Measurements from ENCODE around the gene ARHGAP1.

- TF ChIP-seq CTCF (IDR thresholded peaks at IDR 0.05 in 8 of 11, conservative IDR thresholded peaks at IDR 0.05 in 3 of 11) (peak in 5 of 11 experiments; percentile 31 to 48 (median 42)), POLR2AphosphoS5 (IDR thresholded peaks at IDR 0.05) (no peak), POLR2A (IDR thresholded peaks at IDR 0.05) (no peak)
Observed at GRCh38 chr11:46669711-46670139, 30.7 kb downstream of the ARHGAP1 start.

All from spleen (tissue), 7 donors.